ENCODE measurements around the gene HPD. TPM values are rescaled to one million over a fixed set of nuclear protein-coding genes. Genes with fewer than 3 reads are reported as not detected.

Gene HPD
- total and polyA plus RNA-seq, 8 donors = 0.11 to 2.1 (median 0.30) TPM; not detected in 3

- intact Hi-C loops (cut with DNase I) = loop anchor here in 1 of 2 donors (10.0 kb wide), 1 partner anchor 95 kb away; the partner anchor contains the start of gene PSMD9
- Histone ChIP-seq H3K4me3 (peak overlapping the region in 1 of 2 donors; percentile 18), H3K4me1 (peaks cover 11 to 89% of the 10 kb centered on the region in 2 donors), H3K27me3 (no peaks in the 10 kb centered on the region), H3K9me3 (no peaks in the 10 kb centered on the region), H3K27ac (peak overlapping the region; percentile 46 to 100), H3K36me3 (no peaks in the 10 kb centered on the region)
- DNase-seq (peak in 2 of 4 donors; percentile 86 to 95), ATAC-seq (no peak)
- TF ChIP-seq, protein P1, sequence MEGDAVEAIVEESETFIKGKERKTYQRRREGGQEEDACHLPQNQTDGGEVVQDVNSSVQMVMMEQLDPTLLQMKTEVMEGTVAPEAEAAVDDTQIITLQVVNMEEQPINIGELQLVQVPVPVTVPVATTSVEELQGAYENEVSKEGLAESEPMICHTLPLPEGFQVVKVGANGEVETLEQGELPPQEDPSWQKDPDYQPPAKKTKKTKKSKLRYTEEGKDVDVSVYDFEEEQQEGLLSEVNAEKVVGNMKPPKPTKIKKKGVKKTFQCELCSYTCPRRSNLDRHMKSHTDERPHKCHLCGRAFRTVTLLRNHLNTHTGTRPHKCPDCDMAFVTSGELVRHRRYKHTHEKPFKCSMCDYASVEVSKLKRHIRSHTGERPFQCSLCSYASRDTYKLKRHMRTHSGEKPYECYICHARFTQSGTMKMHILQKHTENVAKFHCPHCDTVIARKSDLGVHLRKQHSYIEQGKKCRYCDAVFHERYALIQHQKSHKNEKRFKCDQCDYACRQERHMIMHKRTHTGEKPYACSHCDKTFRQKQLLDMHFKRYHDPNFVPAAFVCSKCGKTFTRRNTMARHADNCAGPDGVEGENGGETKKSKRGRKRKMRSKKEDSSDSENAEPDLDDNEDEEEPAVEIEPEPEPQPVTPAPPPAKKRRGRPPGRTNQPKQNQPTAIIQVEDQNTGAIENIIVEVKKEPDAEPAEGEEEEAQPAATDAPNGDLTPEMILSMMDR (IDR thresholded peaks at IDR 0.05) = no peak
Measured at GRCh38 chr12:121789800-121790728, 68.6 kb downstream of the HPD start.

Other genes starting within 250 kb of the HPD start
- 10 to 100 TPM; 25.2 to 39.5 TPM for gene ORAI1, start 232.3 kb downstream of the HPD start, total RNA-seq
- gene ORAI1, start 232.3 kb downstream of the HPD start, polyA plus RNA-seq (ENCODE audit: insufficient read length in 6 of 6) = 10 to 100 TPM in 5 of 6 donors, 1 to 10 TPM in 1; 8.9 to 15.8 (median 12.1) TPM
- 1 to 10 TPM in 1 of 2 donors, under 1 TPM in 1; 0.17 to 1.0 TPM for gene MORN3, start 189.2 kb downstream of the HPD start, total RNA-seq
- gene MORN3, start 189.2 kb downstream of the HPD start, polyA plus RNA-seq (ENCODE audit: insufficient read length in 6 of 6) = 1 to 10 TPM; 1.2 to 2.8 (median 1.6) TPM
- gene TMEM120B, start 146.1 kb downstream of the HPD start, total RNA-seq = 10 to 100 TPM; 13.9 to 17.7 TPM
- gene TMEM120B, start 146.1 kb downstream of the HPD start, polyA plus RNA-seq (ENCODE audit: insufficient read length in 6 of 6) = 10 to 100 TPM in 3 of 6 donors, 1 to 10 TPM in 3; 8.5 to 14.1 (median 10.4) TPM
- gene RHOF, start 65.2 kb downstream of the HPD start, total RNA-seq = 10 to 100 TPM; 37.6 to 48.3 TPM
- 10 to 100 TPM in 5 of 6 donors, 1 to 10 TPM in 1; 8.5 to 14.4 (median 11.3) TPM for gene RHOF, start 65.2 kb downstream of the HPD start, polyA plus RNA-seq (ENCODE audit: insufficient read length in 6 of 6)
- 10 to 100 TPM; 18.9 to 23.4 TPM for gene SETD1B, start 54.9 kb downstream of the HPD start, total RNA-seq
- gene SETD1B, start 54.9 kb downstream of the HPD start, polyA plus RNA-seq (ENCODE audit: insufficient read length in 6 of 6) = 10 to 100 TPM; 12.1 to 17.0 (median 14.7) TPM
- gene PSMD9, start 29.9 kb upstream of the HPD start, total RNA-seq = 10 to 100 TPM; 39.3 to 53.8 TPM
- 10 to 100 TPM; 44.2 to 49.9 (median 45.4) TPM for gene PSMD9, start 29.9 kb upstream of the HPD start, polyA plus RNA-seq (ENCODE audit: insufficient read length in 6 of 6)
- gene CFAP251, start 59.7 kb upstream of the HPD start, total RNA-seq = 1 to 10 TPM; 5.2 to 8.4 TPM
- 10 to 100 TPM in 4 of 6 donors, 1 to 10 TPM in 2; 3.9 to 13.3 (median 10.9) TPM for gene CFAP251, start 59.7 kb upstream of the HPD start, polyA plus RNA-seq (ENCODE audit: insufficient read length in 6 of 6)
- 10 to 100 TPM in 1 of 2 donors, 1 to 10 TPM in 1; 7.0 to 11.1 TPM for gene BCL7A, start 163.0 kb upstream of the HPD start, total RNA-seq
- 10 to 100 TPM; 15.9 to 18.4 (median 17.3) TPM for gene BCL7A, start 163.0 kb upstream of the HPD start, polyA plus RNA-seq (ENCODE audit: insufficient read length in 6 of 6)
- 10 to 100 TPM; 48.1 to 62.6 TPM for gene MLXIP, start 219.9 kb upstream of the HPD start, total RNA-seq
- gene MLXIP, start 219.9 kb upstream of the HPD start, polyA plus RNA-seq (ENCODE audit: insufficient read length in 6 of 6) = 10 to 100 TPM; 72.8 to 98.7 (median 81.7) TPM